ENCODE data around the gene KRT222. TPM values are rescaled to one million over a fixed set of nuclear protein-coding genes. Genes with fewer than 3 reads are reported as not detected.

Gene KRT222
- total and polyA plus RNA-seq, 2 of the 13 experiments (the other 11 are each of a cell fraction or from before 2014, with no cell fraction given): not detected

DNA sequence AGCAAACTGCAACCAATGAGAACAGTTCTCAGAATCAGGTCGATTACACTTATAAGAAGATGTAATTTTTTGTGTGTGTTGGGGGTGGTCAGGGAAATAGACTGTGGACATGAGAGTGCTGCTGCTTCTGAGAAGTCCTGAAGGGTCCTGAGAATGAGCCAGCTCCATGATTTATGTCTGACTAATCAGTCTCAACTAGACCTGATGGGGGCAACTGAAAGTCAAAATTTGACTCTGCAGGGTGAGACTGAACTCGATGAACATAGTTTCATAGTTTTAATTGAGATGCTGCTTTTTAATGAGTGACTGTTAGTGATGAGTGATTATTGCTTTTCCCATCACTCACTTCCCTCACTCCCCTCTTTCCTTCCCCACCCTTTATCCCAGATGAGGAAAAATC lies 54.6 kb downstream of the KRT222 start:
- ChIA-PET POLR2A (no interaction called here), CTCF (ENCODE audit: low intra/inter-chr PET ratio, low total read pairs) (no interaction called here)
- H3K9ac ChIP-seq (ENCODE audit: insufficient read depth, low read depth, low read length): no peak overlapping the region
- no peak overlapping the region for H3K4me3 ChIP-seq (replicated peaks in 1 of 3; ENCODE audit: insufficient read depth in 1 of 3, low read depth in 2 of 3, low read length in 3 of 3)
- intact Hi-C loops (cut with micrococcal nuclease; ENCODE audit: unreplicated experiment) (loop anchor here (10.0 kb wide), 1 partner anchor 1054 kb away; no protein-coding TSS in a partner anchor), in situ Hi-C loops (cut with HindIII; ENCODE audit: extremely low pct_ligation_motif_present, low pct_unique_long_range_greater_than_20kb) (no loop called here)
- TF ChIP-seq SOX13 (IDR thresholded peaks at IDR 0.05) (no peak), SOX13 (CRISPR knock-in tag; conservative IDR thresholded peaks at IDR 0.05 in 1 of 2, IDR thresholded peaks at IDR 0.05 in 1 of 2) (no peak), ZMAT3 (CRISPR knock-in tag; conservative IDR thresholded peaks at IDR 0.05) (no peak)
- TF ChIP-seq, protein P1, sequence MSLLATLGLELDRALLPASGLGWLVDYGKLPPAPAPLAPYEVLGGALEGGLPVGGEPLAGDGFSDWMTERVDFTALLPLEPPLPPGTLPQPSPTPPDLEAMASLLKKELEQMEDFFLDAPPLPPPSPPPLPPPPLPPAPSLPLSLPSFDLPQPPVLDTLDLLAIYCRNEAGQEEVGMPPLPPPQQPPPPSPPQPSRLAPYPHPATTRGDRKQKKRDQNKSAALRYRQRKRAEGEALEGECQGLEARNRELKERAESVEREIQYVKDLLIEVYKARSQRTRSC (CRISPR knock-in tag; IDR thresholded peaks at IDR 0.05; ENCODE audit: low read depth): no peak
- TF ChIP-seq, protein P2, sequence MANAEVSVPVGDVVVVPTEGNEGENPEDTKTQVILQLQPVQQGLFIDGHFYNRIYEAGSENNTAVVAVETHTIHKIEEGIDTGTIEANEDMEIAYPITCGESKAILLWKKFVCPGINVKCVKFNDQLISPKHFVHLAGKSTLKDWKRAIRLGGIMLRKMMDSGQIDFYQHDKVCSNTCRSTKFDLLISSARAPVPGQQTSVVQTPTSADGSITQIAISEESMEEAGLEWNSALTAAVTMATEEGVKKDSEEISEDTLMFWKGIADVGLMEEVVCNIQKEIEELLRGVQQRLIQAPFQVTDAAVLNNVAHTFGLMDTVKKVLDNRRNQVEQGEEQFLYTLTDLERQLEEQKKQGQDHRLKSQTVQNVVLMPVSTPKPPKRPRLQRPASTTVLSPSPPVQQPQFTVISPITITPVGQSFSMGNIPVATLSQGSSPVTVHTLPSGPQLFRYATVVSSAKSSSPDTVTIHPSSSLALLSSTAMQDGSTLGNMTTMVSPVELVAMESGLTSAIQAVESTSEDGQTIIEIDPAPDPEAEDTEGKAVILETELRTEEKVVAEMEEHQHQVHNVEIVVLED (CRISPR knock-in tag; IDR thresholded peaks at IDR 0.05; ENCODE audit: borderline replicate concordance): no peak
- ATAC-seq (no peak), FAIRE-seq (no peak), DNase-seq (ENCODE audit: low spot score) (no peak)
- H3K9me3 ChIP-seq (ENCODE audit: low read length): no peaks in the 10 kb centered on the region
- no peaks in the 10 kb centered on the region for H3K36me3 ChIP-seq (replicated peaks in 1 of 2; ENCODE audit: control insufficient read depth in 1 of 2, insufficient read depth in 2 of 2, low read length in 2 of 2)
- BruUV-seq (replicated peaks): no TSS peak
- H2AFZ ChIP-seq (ENCODE audit: low read length): no peak overlapping the region
- H3K4me1 ChIP-seq (ENCODE audit: insufficient read depth, low read length): peaks cover 6% of the 10 kb centered on the region
- H4K20me1 ChIP-seq (ENCODE audit: insufficient read depth, low read length): no peaks in the 10 kb centered on the region
- no peaks in the 10 kb centered on the region for H3K79me2 ChIP-seq (ENCODE audit: insufficient read depth, low read length)
- H3K4me2 ChIP-seq (ENCODE audit: low read depth, low read length): no peak overlapping the region
- H3K27me3 ChIP-seq (ENCODE audit: control insufficient read depth in 1 of 2, insufficient read depth in 2 of 2, low read length in 2 of 2): peaks cover 1 to 14% of the 10 kb centered on the region in 2 experiments; a peak in 4 of 5 replicates
- 0% methylated on average over 2 of the region's 2 CpGs for WGBS (ENCODE audit: low lambda C conversion rate)
- H3K27ac ChIP-seq (ENCODE audit: extremely low read length, insufficient read depth, low read length): no peak overlapping the region

DNA sequence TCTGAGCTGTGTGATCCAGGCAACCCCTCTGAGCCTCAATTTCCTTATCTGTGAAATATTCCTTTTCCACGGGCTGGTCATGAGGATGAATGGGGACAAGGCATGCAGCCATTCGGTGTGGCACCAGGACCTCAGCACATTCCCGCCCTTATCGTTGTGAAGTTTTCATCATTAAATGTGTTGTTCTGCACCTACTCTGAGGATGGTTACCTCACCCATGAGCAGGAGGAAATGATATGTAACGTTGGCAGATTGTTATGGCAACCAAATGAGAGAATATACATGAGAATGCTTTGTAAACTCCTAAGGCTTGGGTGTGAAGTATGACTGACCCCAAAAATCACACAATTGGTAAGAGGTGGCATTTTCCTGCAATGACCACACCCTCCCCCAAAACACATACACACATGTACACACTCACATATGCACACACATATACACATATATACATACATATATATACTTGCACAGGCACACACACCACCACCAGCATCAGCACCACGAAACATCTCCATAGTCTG lies 56.9 kb downstream of the KRT222 start:
- Histone ChIP-seq H3K4me3 (replicated peaks in 1 of 3; ENCODE audit: insufficient read depth in 1 of 3, low read depth in 2 of 3, low read length in 3 of 3) (no peak overlapping the region), H4K20me1 (ENCODE audit: insufficient read depth, low read length) (no peaks in the 10 kb centered on the region), H3K27ac (ENCODE audit: extremely low read length, insufficient read depth, low read length) (no peak overlapping the region), H3K9ac (ENCODE audit: insufficient read depth, low read depth, low read length) (no peak overlapping the region), H3K4me2 (ENCODE audit: low read depth, low read length) (no peak overlapping the region), H3K4me1 (ENCODE audit: insufficient read depth, low read length) (peaks cover 5% of the 10 kb centered on the region), H3K79me2 (ENCODE audit: insufficient read depth, low read length) (no peaks in the 10 kb centered on the region), H3K9me3 (ENCODE audit: low read length) (no peaks in the 10 kb centered on the region), H3K27me3 (ENCODE audit: control insufficient read depth in 1 of 2, insufficient read depth in 2 of 2, low read length in 2 of 2) (peaks cover 0 to 13% of the 10 kb centered on the region in 2 experiments; a peak in 4 of 5 replicates), H2AFZ (ENCODE audit: low read length) (no peak overlapping the region), H3K36me3 (replicated peaks in 1 of 2; ENCODE audit: control insufficient read depth in 1 of 2, insufficient read depth in 2 of 2, low read length in 2 of 2) (no peaks in the 10 kb centered on the region)
- CTCF ChIA-PET (ENCODE audit: low intra/inter-chr PET ratio, low total read pairs): no interaction called here
- 39% methylated on average over 6 of the region's 6 CpGs for WGBS (ENCODE audit: low lambda C conversion rate)
- POLR2A ChIA-PET: no interaction called here
- BruUV-seq (replicated peaks): no TSS peak
- FAIRE-seq (no peak), DNase-seq (ENCODE audit: low spot score) (no peak), ATAC-seq (no peak)
- intact Hi-C loops (cut with micrococcal nuclease; ENCODE audit: unreplicated experiment) (no loop called here), in situ Hi-C loops (cut with HindIII; ENCODE audit: extremely low pct_ligation_motif_present, low pct_unique_long_range_greater_than_20kb) (no loop called here)
- TF ChIP-seq ZFP36L1 (CRISPR knock-in tag; IDR thresholded peaks at IDR 0.05) (no peak), NCOA5 (CRISPR knock-in tag; IDR thresholded peaks at IDR 0.05) (no peak), MTF2 (CRISPR knock-in tag; IDR thresholded peaks at IDR 0.05; ENCODE audit: borderline replicate concordance) (no peak), ZBTB20 (CRISPR knock-in tag; IDR thresholded peaks at IDR 0.05; ENCODE audit: borderline replicate concordance, low read depth) (no peak), MAFK (conservative IDR thresholded peaks at IDR 0.05 in 1 of 2, IDR thresholded peaks at IDR 0.05 in 1 of 2; ENCODE audit: low read length in 2 of 2) (no peak), SATB2 (CRISPR knock-in tag; IDR thresholded peaks at IDR 0.05) (no peak), AKAP8 (CRISPR knock-in tag; IDR thresholded peaks at IDR 0.05) (no peak)
- TF ChIP-seq, protein P3, sequence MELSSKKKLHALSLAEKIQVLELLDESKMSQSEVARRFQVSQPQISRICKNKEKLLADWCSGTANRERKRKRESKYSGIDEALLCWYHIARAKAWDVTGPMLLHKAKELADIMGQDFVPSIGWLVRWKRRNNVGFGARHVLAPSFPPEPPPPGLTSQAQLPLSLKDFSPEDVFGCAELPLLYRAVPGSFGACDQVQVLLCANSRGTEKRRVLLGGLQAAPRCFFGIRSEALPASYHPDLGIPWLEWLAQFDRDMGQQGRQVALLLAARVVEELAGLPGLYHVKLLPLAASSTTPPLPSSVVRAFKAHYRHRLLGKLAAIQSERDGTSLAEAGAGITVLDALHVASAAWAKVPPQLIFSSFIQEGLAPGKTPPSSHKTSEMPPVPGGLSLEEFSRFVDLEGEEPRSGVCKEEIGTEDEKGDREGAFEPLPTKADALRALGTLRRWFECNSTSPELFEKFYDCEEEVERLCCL (CRISPR knock-in tag; IDR thresholded peaks at IDR 0.05; ENCODE audit: borderline replicate concordance): no peak
- TF ChIP-seq, protein P4, sequence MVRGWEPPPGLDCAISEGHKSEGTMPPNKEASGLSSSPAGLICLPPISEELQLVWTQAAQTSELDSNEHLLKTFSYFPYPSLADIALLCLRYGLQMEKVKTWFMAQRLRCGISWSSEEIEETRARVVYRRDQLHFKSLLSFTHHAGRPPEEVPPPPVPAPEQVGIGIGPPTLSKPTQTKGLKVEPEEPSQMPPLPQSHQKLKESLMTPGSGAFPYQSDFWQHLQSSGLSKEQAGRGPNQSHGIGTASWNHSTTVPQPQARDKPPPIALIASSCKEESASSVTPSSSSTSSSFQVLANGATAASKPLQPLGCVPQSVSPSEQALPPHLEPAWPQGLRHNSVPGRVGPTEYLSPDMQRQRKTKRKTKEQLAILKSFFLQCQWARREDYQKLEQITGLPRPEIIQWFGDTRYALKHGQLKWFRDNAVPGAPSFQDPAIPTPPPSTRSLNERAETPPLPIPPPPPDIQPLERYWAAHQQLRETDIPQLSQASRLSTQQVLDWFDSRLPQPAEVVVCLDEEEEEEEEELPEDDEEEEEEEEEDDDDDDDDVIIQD (CRISPR knock-in tag; IDR thresholded peaks at IDR 0.05; ENCODE audit: low read depth): no peak

Measured in HepG2 (cell line).